ENCODE results near the gene THADA.

- TF ChIP-seq CTCF (IDR thresholded peaks at IDR 0.05) (no peak), POLR2A (IDR thresholded peaks at IDR 0.05) (no peak)
Observed at GRCh38 chr2:43387092-43388062, 208.5 kb downstream of the THADA start.
